Measurements from ENCODE around the gene RCBTB1. TPM values are rescaled to one million over a fixed set of nuclear protein-coding genes. Genes with fewer than 3 reads are reported as not detected.

The RCBTB1 gene
- total and polyA plus RNA-seq, 12 donors, result 6.1 to 23.5 (median 18.2) TPM

DNA sequence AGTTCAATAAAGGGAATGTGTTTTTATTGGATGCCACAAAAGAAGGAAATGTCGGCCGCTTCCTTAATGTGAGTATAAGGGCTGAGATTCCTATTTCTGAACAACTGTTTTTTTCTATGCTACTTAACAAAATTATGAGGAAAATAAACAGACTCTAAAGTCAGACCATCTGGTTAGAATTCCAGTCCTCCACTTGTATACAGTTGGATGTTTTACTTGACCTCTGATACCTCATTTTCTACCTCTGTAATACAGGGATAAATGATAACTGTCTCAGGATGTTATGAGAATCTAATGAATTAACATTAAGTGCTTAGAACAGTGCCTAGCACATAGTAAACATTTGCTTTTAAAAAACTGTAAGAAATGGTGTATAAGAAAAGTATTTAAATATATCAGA, 96.8 kb downstream of the RCBTB1 start:
- 94 to 95% methylated on average over 2 of the region's 2 CpGs for WGBS, 2 donors
- TF ChIP-seq, protein P1, sequence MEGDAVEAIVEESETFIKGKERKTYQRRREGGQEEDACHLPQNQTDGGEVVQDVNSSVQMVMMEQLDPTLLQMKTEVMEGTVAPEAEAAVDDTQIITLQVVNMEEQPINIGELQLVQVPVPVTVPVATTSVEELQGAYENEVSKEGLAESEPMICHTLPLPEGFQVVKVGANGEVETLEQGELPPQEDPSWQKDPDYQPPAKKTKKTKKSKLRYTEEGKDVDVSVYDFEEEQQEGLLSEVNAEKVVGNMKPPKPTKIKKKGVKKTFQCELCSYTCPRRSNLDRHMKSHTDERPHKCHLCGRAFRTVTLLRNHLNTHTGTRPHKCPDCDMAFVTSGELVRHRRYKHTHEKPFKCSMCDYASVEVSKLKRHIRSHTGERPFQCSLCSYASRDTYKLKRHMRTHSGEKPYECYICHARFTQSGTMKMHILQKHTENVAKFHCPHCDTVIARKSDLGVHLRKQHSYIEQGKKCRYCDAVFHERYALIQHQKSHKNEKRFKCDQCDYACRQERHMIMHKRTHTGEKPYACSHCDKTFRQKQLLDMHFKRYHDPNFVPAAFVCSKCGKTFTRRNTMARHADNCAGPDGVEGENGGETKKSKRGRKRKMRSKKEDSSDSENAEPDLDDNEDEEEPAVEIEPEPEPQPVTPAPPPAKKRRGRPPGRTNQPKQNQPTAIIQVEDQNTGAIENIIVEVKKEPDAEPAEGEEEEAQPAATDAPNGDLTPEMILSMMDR (IDR thresholded peaks at IDR 0.05), result no peak
- intact Hi-C loops (cut with DNase I), result no loop called here
- ATAC-seq (no peak), DNase-seq (no peak)
- H3K9me3 ChIP-seq, result no peaks in the 10 kb centered on the region
- peaks cover 0 to 82% (median 19%) of the 10 kb centered on the region in 9 donors for H3K36me3 ChIP-seq
- H3K4me3 ChIP-seq, result no peak overlapping the region
- H3K4me1 ChIP-seq, result no peaks in the 10 kb centered on the region
- no peaks in the 10 kb centered on the region for H3K27me3 ChIP-seq
- H3K27ac ChIP-seq, result no peak overlapping the region

Other genes starting within 250 kb of the RCBTB1 start
- gene CAB39L, start 141.5 kb downstream of the RCBTB1 start, total RNA-seq, result 10 to 100 TPM; 13.8 to 33.2 (median 17.9) TPM
- gene CAB39L, start 141.5 kb downstream of the RCBTB1 start, polyA plus RNA-seq, result 1 to 10 TPM; 7.1 to 9.7 TPM
- 10 to 100 TPM; 11.4 to 18.2 (median 13.8) TPM for gene SETDB2, start 141.3 kb downstream of the RCBTB1 start, total RNA-seq
- 1 to 10 TPM; 3.8 to 4.9 TPM for gene SETDB2, start 141.3 kb downstream of the RCBTB1 start, polyA plus RNA-seq
- gene PHF11, start 89.6 kb downstream of the RCBTB1 start, total RNA-seq, result 10 to 100 TPM; 16.6 to 43.4 (median 19.6) TPM
- gene PHF11, start 89.6 kb downstream of the RCBTB1 start, polyA plus RNA-seq, result 10 to 100 TPM; 22.4 to 61.2 TPM
- 1 to 10 TPM in 1 of 10 donors, under 1 TPM in 9; 0.09 to 1.1 (median 0.23) TPM for gene ARL11, start 42.9 kb upstream of the RCBTB1 start, total RNA-seq
- under 1 TPM; 0.20 to 0.59 TPM for gene ARL11, start 42.9 kb upstream of the RCBTB1 start, polyA plus RNA-seq
- gene EBPL, start 105.9 kb upstream of the RCBTB1 start, total RNA-seq, result 1 to 10 TPM; 3.4 to 7.5 (median 5.6) TPM
- gene EBPL, start 105.9 kb upstream of the RCBTB1 start, polyA plus RNA-seq, result 10 to 100 TPM in 1 of 2 donors, 1 to 10 TPM in 1; 9.7 to 12.1 TPM
- gene KPNA3, start 207.1 kb upstream of the RCBTB1 start, total RNA-seq, result 10 to 100 TPM; 47.7 to 79.1 (median 56.7) TPM
- gene KPNA3, start 207.1 kb upstream of the RCBTB1 start, polyA plus RNA-seq, result 10 to 100 TPM; 22.5 to 31.5 TPM

All from heart right ventricle (tissue), 16 donors.